Parathyroid adenoma (tissue), 2 donors: ENCODE data around the gene EFCAB6.

ENCODE experiments used
- H2AFZ ChIP-seq: fragments of 300-600 bp; sonication (generic); one replicate; pipeline ENCODE4 v1.7.0; 2017; ENCODE audit warnings: antibody characterized with exemption, mild to moderate bottlenecking
- H3K27ac ChIP-seq: fragments of 300-600 bp; sonication (generic); one replicate; pipeline ENCODE4 v1.7.0; 2017
- H3K27me3 ChIP-seq: fragments of 300-600 bp; sonication (generic); one replicate; pipeline ENCODE4 v1.7.0; 2017; ENCODE audit warnings: low read length; ENCODE audit not compliant: control insufficient read depth, insufficient read depth
- H3K36me3 ChIP-seq: fragments of 300-600 bp; sonication (generic); one replicate; pipeline ENCODE4 v1.7.0; 2017; ENCODE audit warnings: low read length; ENCODE audit not compliant: control insufficient read depth, insufficient read depth
- H3K4me1 ChIP-seq: fragments of 300-600 bp; sonication (generic); one replicate; pipeline ENCODE4 v1.7.0; 2017; ENCODE audit warnings: control low read depth
- H3K4me2 ChIP-seq: fragments of 300-600 bp; sonication (generic); one replicate; pipeline ENCODE4 v1.7.0; 2017; ENCODE audit warnings: low read length
- H3K4me3 ChIP-seq: fragments of 300-600 bp; sonication (generic); one replicate; pipeline ENCODE4 v1.7.0; 2017; ENCODE audit warnings: low read depth, low read length
- H3K79me2 ChIP-seq: fragments of 300-600 bp; sonication (generic); one replicate; pipeline ENCODE4 v1.7.0; 2017; ENCODE audit warnings: control low read depth
- H3K9ac ChIP-seq: fragments of 300-600 bp; sonication (generic); one replicate; pipeline ENCODE4 v1.7.0; 2017; ENCODE audit warnings: mild to moderate bottlenecking
- H3K9me3 ChIP-seq: fragments of 300-600 bp; sonication (generic); one replicate; pipeline ENCODE4 v1.7.0; 2017; ENCODE audit warnings: low read length; ENCODE audit not compliant: control insufficient read depth
- TF ChIP-seq, protein P1 (sequence below): fragments of 300-600 bp; sonication (generic); IDR thresholded peaks from one replicate; pipeline ENCODE4 v1.7.0; 2017; ENCODE audit warnings: antibody characterized with exemption, mild to moderate bottlenecking
- donor health status: primary hyperparathyroidism.

The EFCAB6 gene

DNA sequence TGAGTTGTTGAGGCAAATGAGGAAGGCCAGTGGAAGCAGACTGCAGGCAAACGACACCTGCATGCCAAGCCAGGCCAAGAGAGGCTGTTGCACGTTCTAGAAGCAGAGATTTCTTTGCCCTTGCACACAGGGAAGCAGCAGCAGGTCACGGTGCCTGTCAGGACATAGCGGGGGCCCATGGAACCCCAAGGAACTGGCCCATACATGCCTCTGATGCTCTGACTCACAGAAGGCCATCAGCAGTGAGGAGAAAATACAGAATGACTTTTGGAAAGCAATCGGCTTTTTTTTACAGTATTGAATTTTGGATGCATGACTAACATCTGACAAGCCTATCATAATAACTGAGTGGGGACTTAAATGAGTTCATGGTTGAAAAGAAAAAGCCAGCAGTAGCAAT is 276.4 kb downstream of the EFCAB6 start:
- TF ChIP-seq, protein P1, sequence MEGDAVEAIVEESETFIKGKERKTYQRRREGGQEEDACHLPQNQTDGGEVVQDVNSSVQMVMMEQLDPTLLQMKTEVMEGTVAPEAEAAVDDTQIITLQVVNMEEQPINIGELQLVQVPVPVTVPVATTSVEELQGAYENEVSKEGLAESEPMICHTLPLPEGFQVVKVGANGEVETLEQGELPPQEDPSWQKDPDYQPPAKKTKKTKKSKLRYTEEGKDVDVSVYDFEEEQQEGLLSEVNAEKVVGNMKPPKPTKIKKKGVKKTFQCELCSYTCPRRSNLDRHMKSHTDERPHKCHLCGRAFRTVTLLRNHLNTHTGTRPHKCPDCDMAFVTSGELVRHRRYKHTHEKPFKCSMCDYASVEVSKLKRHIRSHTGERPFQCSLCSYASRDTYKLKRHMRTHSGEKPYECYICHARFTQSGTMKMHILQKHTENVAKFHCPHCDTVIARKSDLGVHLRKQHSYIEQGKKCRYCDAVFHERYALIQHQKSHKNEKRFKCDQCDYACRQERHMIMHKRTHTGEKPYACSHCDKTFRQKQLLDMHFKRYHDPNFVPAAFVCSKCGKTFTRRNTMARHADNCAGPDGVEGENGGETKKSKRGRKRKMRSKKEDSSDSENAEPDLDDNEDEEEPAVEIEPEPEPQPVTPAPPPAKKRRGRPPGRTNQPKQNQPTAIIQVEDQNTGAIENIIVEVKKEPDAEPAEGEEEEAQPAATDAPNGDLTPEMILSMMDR: no peak
- Histone ChIP-seq H3K27me3 (no peaks in the 10 kb centered on the region), H3K4me2 (no peak overlapping the region), H3K4me3 (no peak overlapping the region), H3K9me3 (no peaks in the 10 kb centered on the region), H3K27ac (no peak overlapping the region), H3K36me3 (no peaks in the 10 kb centered on the region), H2AFZ (no peak overlapping the region), H3K9ac (no peak overlapping the region), H3K4me1 (no peaks in the 10 kb centered on the region), H3K79me2 (no peaks in the 10 kb centered on the region)

DNA sequence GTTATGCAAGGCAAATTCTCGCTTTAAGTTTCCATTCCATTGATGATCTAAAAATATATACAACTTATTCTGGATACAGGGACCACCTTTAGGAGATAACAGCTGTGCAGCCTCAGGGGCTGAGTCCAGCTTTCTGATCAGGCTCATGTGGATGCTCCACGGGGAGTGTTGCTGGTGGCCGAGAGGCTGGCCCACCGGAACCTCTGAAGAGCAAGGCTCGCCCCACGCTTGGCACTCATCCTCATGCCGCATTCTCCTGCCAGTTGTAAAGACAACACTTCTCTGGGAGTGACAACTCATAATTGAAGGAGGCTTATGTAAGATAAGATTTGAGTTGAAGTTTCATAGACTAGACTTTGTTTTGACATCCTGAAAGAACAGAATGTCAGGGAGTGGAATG is 276.8 kb downstream of the EFCAB6 start:
- H3K9me3 ChIP-seq: no peaks in the 10 kb centered on the region
- H3K9ac ChIP-seq: no peak overlapping the region
- no peak overlapping the region for H3K4me2 ChIP-seq
- no peaks in the 10 kb centered on the region for H3K4me1 ChIP-seq
- no peaks in the 10 kb centered on the region for H3K27me3 ChIP-seq
- no peak overlapping the region for H3K27ac ChIP-seq
- no peak overlapping the region for H3K4me3 ChIP-seq
- TF ChIP-seq, protein P1: no peak
- H3K79me2 ChIP-seq: no peaks in the 10 kb centered on the region
- no peaks in the 10 kb centered on the region for H3K36me3 ChIP-seq
- H2AFZ ChIP-seq: no peak overlapping the region

DNA sequence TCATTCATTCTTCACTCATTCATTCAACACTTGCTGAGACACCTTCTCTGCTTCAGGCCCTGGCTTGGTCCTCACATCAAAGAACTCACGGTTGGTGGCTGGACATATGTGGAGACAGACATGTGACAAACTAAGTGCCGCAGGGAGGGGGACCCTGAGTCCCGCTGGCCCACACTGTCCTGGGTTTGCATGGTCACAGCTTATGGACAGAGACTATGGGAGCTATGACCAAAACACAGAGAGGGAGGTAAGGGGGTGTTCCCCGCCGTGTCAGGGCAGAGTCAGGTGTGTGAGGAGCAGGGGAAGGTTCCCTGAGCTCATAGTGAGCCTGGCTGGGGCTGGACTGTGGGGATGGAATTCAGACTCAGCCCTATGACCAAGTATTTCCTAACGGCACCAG is 277.2 kb downstream of the EFCAB6 start:
- Histone ChIP-seq H3K36me3 (no peaks in the 10 kb centered on the region), H3K4me2 (no peak overlapping the region), H3K9ac (no peak overlapping the region), H3K4me3 (no peak overlapping the region), H3K27ac (no peak overlapping the region), H3K4me1 (no peaks in the 10 kb centered on the region), H3K27me3 (no peaks in the 10 kb centered on the region), H2AFZ (no peak overlapping the region), H3K79me2 (no peaks in the 10 kb centered on the region), H3K9me3 (no peaks in the 10 kb centered on the region)
- TF ChIP-seq, protein P1: no peak

DNA sequence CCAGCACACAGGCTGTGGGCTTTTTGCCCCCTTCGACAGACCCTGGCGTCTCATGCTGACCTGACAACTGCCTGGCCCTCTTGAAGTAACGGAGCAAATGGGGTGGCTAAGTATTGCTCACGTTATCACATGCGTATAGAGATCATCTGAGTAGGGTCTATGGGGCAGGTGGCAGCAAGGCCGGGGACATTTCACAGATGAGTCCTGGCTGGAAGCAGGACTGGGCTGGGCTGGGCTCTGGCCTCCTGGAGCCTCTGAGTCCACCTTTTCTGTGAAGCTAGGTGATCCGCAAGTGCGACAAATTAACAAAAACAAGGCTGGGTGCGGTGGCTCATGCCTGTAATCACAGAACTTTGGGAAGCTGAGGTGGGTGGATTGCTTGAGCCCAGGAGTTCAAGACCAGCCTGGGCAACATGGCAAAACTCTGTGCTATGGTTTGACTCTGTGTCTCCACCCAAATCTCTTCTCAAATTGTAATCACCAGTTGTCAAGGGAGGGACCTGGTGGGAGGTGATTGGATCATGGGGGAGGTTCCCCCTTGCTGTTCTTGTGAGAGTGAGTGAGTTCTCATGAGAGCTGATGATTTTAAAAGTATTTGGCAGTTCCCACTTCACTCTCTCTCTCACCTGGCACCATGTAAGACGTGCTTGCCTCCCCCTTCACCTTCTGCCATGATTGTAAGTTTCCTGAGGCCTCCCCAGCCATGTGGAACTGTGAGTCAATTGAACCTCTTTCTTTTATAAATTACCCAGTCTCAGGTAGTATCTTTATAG is 278.3 kb downstream of the EFCAB6 start:
- Histone ChIP-seq H3K9ac (no peak overlapping the region), H3K4me1 (no peaks in the 10 kb centered on the region), H3K9me3 (no peaks in the 10 kb centered on the region), H3K4me2 (no peak overlapping the region), H3K36me3 (no peaks in the 10 kb centered on the region), H2AFZ (no peak overlapping the region), H3K4me3 (no peak overlapping the region), H3K27ac (no peak overlapping the region), H3K79me2 (no peaks in the 10 kb centered on the region), H3K27me3 (no peaks in the 10 kb centered on the region)
- TF ChIP-seq, protein P1: no peak

DNA sequence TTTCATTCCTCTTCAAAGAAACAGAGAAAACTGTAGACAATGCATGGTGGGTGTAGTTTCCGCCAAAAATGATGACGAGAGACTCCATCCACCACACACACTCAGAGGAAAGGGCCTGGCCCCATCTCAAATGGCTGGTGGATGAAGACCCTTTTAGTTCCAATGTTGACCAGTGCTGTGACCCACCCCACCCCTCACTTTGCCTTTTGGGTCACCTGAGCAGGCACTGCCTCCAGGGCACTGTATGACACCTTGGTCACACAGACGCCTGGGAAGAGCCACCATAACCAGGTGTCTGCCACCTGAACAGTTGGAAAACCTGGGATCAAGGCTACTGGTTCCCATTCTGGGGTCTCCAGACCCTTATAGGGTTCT is 279.0 kb downstream of the EFCAB6 start:
- Histone ChIP-seq H2AFZ (no peak overlapping the region), H3K9ac (no peak overlapping the region), H3K79me2 (no peaks in the 10 kb centered on the region), H3K36me3 (no peaks in the 10 kb centered on the region), H3K4me3 (no peak overlapping the region), H3K27me3 (no peaks in the 10 kb centered on the region), H3K4me1 (no peaks in the 10 kb centered on the region), H3K9me3 (no peaks in the 10 kb centered on the region), H3K4me2 (no peak overlapping the region), H3K27ac (no peak overlapping the region)
- TF ChIP-seq, protein P1: no peak
